NCI-H2227 (cell line): ENCODE results near the gene CHAT.

Experiments used
- DNase-seq: peaks from one replicate; lab custom pipeline; 2025; ENCODE audit not compliant: unreplicated experiment; lab: John Stamatoyannopoulos, UW

CHAT gene

GRCh38 chr10:49628599-49628998, 14.8 kb downstream of the CHAT start:
- no peak for DNase-seq

- DNase-seq, result no peak
Observed at GRCh38 chr10:49629431-49629881, 15.6 kb downstream of the CHAT start.

- DNase-seq, result no peak
Observed at GRCh38 chr10:49631975-49632374, 18.1 kb downstream of the CHAT start.

- DNase-seq, result no peak
Observed at GRCh38 chr10:49632406-49633317, 18.8 kb downstream of the CHAT start.

- peak; percentile 36 for DNase-seq
Observed at GRCh38 chr10:49633327-49634068, 19.7 kb downstream of the CHAT start.

- peak; percentile 32 for DNase-seq
Observed at GRCh38 chr10:49634069-49634660, 20.3 kb downstream of the CHAT start.

GRCh38 chr10:49642311-49642710, 28.5 kb downstream of the CHAT start:
- DNase-seq, result no peak

GRCh38 chr10:49643241-49644034, 29.6 kb downstream of the CHAT start:
- DNase-seq, result no peak

GRCh38 chr10:49644035-49644646, 30.3 kb downstream of the CHAT start:
- no peak for DNase-seq

- no peak for DNase-seq
Observed at GRCh38 chr10:49645417-49645816, 31.6 kb downstream of the CHAT start.

- DNase-seq, result no peak
Observed at GRCh38 chr10:49645871-49646870, 32.3 kb downstream of the CHAT start.

- DNase-seq, result no peak
Observed at GRCh38 chr10:49647554-49647953, 33.7 kb downstream of the CHAT start.

- no peak for DNase-seq
Observed at GRCh38 chr10:49647985-49648795, 34.4 kb downstream of the CHAT start.

- no peak for DNase-seq
Observed at GRCh38 chr10:49649294-49649693, 35.5 kb downstream of the CHAT start.

- no peak for DNase-seq
Observed at GRCh38 chr10:49649936-49650723, 36.3 kb downstream of the CHAT start.

GRCh38 chr10:49650724-49651034, 36.8 kb downstream of the CHAT start:
- no peak for DNase-seq

- DNase-seq, result no peak
Observed at GRCh38 chr10:49651039-49651835, 37.4 kb downstream of the CHAT start.
